LNCaP clone FGC (cell line): ENCODE results near the gene ZBTB16.

Source experiments
- DNase-seq: peaks from one replicate; pipeline ENCODE4 v3.0.0-alpha.2; 2011; ENCODE audit warnings: low read depth
- H3K4me3 ChIP-seq: 2 replicates; pipeline ENCODE4 v1.5.1; 2011; ENCODE audit warnings: mild to moderate bottlenecking, low read depth, low read length, control low read depth
- TF ChIP-seq, protein P1 (sequence below): IDR thresholded peaks from 2 replicates; pipeline ENCODE4 v1.5.1; 2012; ENCODE audit warnings: mild to moderate bottlenecking; ENCODE audit not compliant: control insufficient read depth, insufficient read depth; ENCODE audit errors: extremely low read depth

Gene ZBTB16

GRCh38 chr11:114063149-114063828 is 3.8 kb downstream of the ZBTB16 start:
- H3K4me3 ChIP-seq = no peak overlapping the region

DNA sequence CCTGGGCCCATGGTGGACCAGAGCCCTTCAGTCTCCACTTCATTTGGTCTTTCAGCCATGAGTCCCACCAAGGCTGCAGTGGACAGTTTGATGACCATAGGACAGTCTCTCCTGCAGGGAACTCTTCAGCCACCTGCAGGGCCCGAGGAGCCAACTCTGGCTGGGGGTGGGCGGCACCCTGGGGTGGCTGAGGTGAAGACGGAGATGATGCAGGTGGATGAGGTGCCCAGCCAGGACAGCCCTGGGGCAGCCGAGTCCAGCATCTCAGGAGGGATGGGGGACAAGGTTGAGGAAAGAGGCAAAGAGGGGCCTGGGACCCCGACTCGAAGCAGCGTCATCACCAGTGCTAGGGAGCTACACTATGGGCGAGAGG is 4.3 kb downstream of the ZBTB16 start:
- no peak for DNase-seq
- TF ChIP-seq, protein P1, sequence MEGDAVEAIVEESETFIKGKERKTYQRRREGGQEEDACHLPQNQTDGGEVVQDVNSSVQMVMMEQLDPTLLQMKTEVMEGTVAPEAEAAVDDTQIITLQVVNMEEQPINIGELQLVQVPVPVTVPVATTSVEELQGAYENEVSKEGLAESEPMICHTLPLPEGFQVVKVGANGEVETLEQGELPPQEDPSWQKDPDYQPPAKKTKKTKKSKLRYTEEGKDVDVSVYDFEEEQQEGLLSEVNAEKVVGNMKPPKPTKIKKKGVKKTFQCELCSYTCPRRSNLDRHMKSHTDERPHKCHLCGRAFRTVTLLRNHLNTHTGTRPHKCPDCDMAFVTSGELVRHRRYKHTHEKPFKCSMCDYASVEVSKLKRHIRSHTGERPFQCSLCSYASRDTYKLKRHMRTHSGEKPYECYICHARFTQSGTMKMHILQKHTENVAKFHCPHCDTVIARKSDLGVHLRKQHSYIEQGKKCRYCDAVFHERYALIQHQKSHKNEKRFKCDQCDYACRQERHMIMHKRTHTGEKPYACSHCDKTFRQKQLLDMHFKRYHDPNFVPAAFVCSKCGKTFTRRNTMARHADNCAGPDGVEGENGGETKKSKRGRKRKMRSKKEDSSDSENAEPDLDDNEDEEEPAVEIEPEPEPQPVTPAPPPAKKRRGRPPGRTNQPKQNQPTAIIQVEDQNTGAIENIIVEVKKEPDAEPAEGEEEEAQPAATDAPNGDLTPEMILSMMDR = no peak
- H3K4me3 ChIP-seq = no peak overlapping the region

More at GRCh38 chr11:114063149-114063828, 3.8 kb downstream of the ZBTB16 start:
- no peak for DNase-seq
- TF ChIP-seq, protein P1 = no peak

- TF ChIP-seq, protein P1 = no peak
- DNase-seq = no peak
- no peak overlapping the region for H3K4me3 ChIP-seq
Measured at GRCh38 chr11:114064216-114064615, 4.7 kb downstream of the ZBTB16 start.

GRCh38 chr11:114065094-114065493 is 5.6 kb downstream of the ZBTB16 start:
- TF ChIP-seq, protein P1 = no peak
- no peak for DNase-seq

DNA sequence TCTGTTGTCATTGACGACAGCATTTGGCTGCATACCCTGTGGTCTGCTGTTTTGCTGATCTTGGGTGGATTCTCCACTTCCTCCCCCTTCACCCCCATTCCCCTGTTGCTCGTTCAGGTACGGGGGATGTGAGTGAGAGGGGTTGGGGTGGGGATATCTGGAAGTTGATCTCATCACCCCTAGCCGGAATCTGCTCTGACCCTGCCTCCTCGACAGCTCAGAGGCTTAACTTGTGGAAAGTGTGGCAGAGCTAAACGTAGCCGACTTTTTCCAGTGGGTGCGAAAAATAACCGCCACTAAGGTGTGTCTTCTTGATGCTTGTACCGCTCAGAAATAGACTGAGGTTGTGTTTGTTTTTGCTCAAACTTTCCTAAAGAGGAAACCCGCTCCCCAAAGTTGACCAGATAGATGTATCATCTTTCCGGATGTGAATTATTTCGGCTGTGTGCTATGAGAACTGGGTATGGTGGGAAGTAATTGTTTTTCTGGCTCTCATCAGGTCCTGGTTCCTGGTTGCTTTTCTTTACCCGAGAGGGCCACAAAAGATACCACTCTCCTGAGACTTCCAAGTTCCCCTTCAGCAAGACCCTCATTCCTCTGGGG is 6.6 kb downstream of the ZBTB16 start:
- DNase-seq = no peak
- H3K4me3 ChIP-seq = no peak overlapping the region
- TF ChIP-seq, protein P1 = no peak

More at GRCh38 chr11:114065094-114065493, 5.6 kb downstream of the ZBTB16 start:
- H3K4me3 ChIP-seq = no peak overlapping the region

- DNase-seq = no peak
- H3K4me3 ChIP-seq = no peak overlapping the region
- TF ChIP-seq, protein P1 = no peak
Measured at GRCh38 chr11:114068327-114068726, 8.8 kb downstream of the ZBTB16 start.
